ENCODE measurements around the gene OR8D1.

The OR8D1 gene

GRCh38 chr11:124313849-124314248 lies at the start of gene OR8D1:
Gene OR8D1, minus strand, starts transcription at chr11:124313949. Its CDS starts 3,183 bp downstream, at chr11:124310766.
- no peak within 1 kb of the TSS for H3K9ac ChIP-seq
- H3K27me3 ChIP-seq, result no peaks in the 10 kb centered on the region
- H3K27ac ChIP-seq, result no peak within 1 kb of the TSS
- H3K4me1 ChIP-seq, result no peaks in the 10 kb centered on the region
- H3K4me3 ChIP-seq, result no peak within 1 kb of the TSS
- H3K36me3 ChIP-seq, result no peaks in the 10 kb centered on the region
- TF ChIP-seq Cebpa-rat (IDR thresholded peaks at IDR 0.05), result no peak
- H3K4me2 ChIP-seq, result no peak within 1 kb of the TSS
- no peaks in the 10 kb centered on the region for H4K20me1 ChIP-seq
- no peaks in the 10 kb centered on the region for H3K9me3 ChIP-seq

GRCh38 chr11:124359566-124359965 lies 45.8 kb upstream of the OR8D1 start:
- Histone ChIP-seq H3K36me3 (no peaks in the 10 kb centered on the region), H3K9ac (no peak overlapping the region), H3K27ac (no peak overlapping the region), H3K9me3 (no peaks in the 10 kb centered on the region), H3K4me2 (no peak overlapping the region), H4K20me1 (no peaks in the 10 kb centered on the region), H3K27me3 (no peaks in the 10 kb centered on the region), H3K4me1 (no peaks in the 10 kb centered on the region), H3K4me3 (no peak overlapping the region)
- TF ChIP-seq Cebpa-rat (IDR thresholded peaks at IDR 0.05), result no peak

- H3K9me3 ChIP-seq, result peaks cover 9% of the 10 kb centered on the region
- no peak overlapping the region for H3K27ac ChIP-seq
- no peaks in the 10 kb centered on the region for H3K27me3 ChIP-seq
- no peak overlapping the region for H3K4me2 ChIP-seq
- no peak overlapping the region for H3K4me3 ChIP-seq
- no peaks in the 10 kb centered on the region for H3K4me1 ChIP-seq
- no peak overlapping the region for H3K9ac ChIP-seq
- no peaks in the 10 kb centered on the region for H3K36me3 ChIP-seq
- TF ChIP-seq Cebpa-rat (IDR thresholded peaks at IDR 0.05), result no peak
- no peaks in the 10 kb centered on the region for H4K20me1 ChIP-seq
Measured at GRCh38 chr11:124346311-124346955, 32.7 kb upstream of the OR8D1 start.

- H4K20me1 ChIP-seq, result no peaks in the 10 kb centered on the region
- peaks cover 9% of the 10 kb centered on the region for H3K9me3 ChIP-seq
- H3K4me2 ChIP-seq, result no peak overlapping the region
- no peak overlapping the region for H3K4me3 ChIP-seq
- TF ChIP-seq Cebpa-rat (IDR thresholded peaks at IDR 0.05), result no peak
- no peaks in the 10 kb centered on the region for H3K4me1 ChIP-seq
- H3K9ac ChIP-seq, result no peak overlapping the region
- no peak overlapping the region for H3K27ac ChIP-seq
- H3K27me3 ChIP-seq, result no peaks in the 10 kb centered on the region
- H3K36me3 ChIP-seq, result no peaks in the 10 kb centered on the region
Measured at GRCh38 chr11:124344346-124344745, 30.6 kb upstream of the OR8D1 start.

- H3K4me2 ChIP-seq, result no peak overlapping the region
- no peaks in the 10 kb centered on the region for H3K36me3 ChIP-seq
- no peaks in the 10 kb centered on the region for H3K27me3 ChIP-seq
- no peaks in the 10 kb centered on the region for H3K9me3 ChIP-seq
- no peak for TF ChIP-seq Cebpa-rat (IDR thresholded peaks at IDR 0.05)
- H3K4me1 ChIP-seq, result no peaks in the 10 kb centered on the region
- H4K20me1 ChIP-seq, result no peaks in the 10 kb centered on the region
- H3K27ac ChIP-seq, result no peak overlapping the region
- H3K9ac ChIP-seq, result no peak overlapping the region
- no peak overlapping the region for H3K4me3 ChIP-seq
Measured at GRCh38 chr11:124340142-124340447, 26.3 kb upstream of the OR8D1 start.

- no peak overlapping the region for H3K4me2 ChIP-seq
- TF ChIP-seq Cebpa-rat (IDR thresholded peaks at IDR 0.05), result no peak
- H3K4me1 ChIP-seq, result no peaks in the 10 kb centered on the region
- H3K9me3 ChIP-seq, result no peaks in the 10 kb centered on the region
- H4K20me1 ChIP-seq, result no peaks in the 10 kb centered on the region
- no peaks in the 10 kb centered on the region for H3K27me3 ChIP-seq
- no peak overlapping the region for H3K9ac ChIP-seq
- H3K4me3 ChIP-seq, result no peak overlapping the region
- H3K27ac ChIP-seq, result no peak overlapping the region
- no peaks in the 10 kb centered on the region for H3K36me3 ChIP-seq
Measured at GRCh38 chr11:124339396-124340141, 25.8 kb upstream of the OR8D1 start.

GRCh38 chr11:124331873-124332272 lies 18.1 kb upstream of the OR8D1 start:
- H3K27ac ChIP-seq, result no peak overlapping the region
- H3K4me1 ChIP-seq, result peaks cover 31% of the 10 kb centered on the region
- no peak overlapping the region for H3K9ac ChIP-seq
- TF ChIP-seq Cebpa-rat (IDR thresholded peaks at IDR 0.05), result no peak
- no peaks in the 10 kb centered on the region for H3K36me3 ChIP-seq
- H3K4me3 ChIP-seq, result no peak overlapping the region
- H3K27me3 ChIP-seq, result no peaks in the 10 kb centered on the region
- no peaks in the 10 kb centered on the region for H4K20me1 ChIP-seq
- H3K4me2 ChIP-seq, result no peak overlapping the region
- no peaks in the 10 kb centered on the region for H3K9me3 ChIP-seq

GRCh38 chr11:124329787-124330478 lies 16.2 kb upstream of the OR8D1 start:
- Histone ChIP-seq H3K4me2 (peak overlapping the region; percentile 60), H3K9me3 (no peaks in the 10 kb centered on the region), H3K9ac (no peak overlapping the region), H4K20me1 (no peaks in the 10 kb centered on the region), H3K27ac (no peak overlapping the region), H3K36me3 (no peaks in the 10 kb centered on the region), H3K27me3 (no peaks in the 10 kb centered on the region), H3K4me3 (no peak overlapping the region), H3K4me1 (peaks cover 31% of the 10 kb centered on the region)
- no peak for TF ChIP-seq Cebpa-rat (IDR thresholded peaks at IDR 0.05)

GRCh38 chr11:124327775-124328174 lies 14.0 kb upstream of the OR8D1 start:
- Histone ChIP-seq H3K27me3 (no peaks in the 10 kb centered on the region), H3K27ac (no peak overlapping the region), H3K4me1 (peaks cover 31% of the 10 kb centered on the region), H3K4me3 (no peak overlapping the region), H3K9ac (no peak overlapping the region), H4K20me1 (no peaks in the 10 kb centered on the region), H3K4me2 (no peak overlapping the region), H3K36me3 (no peaks in the 10 kb centered on the region), H3K9me3 (no peaks in the 10 kb centered on the region)
- TF ChIP-seq Cebpa-rat (IDR thresholded peaks at IDR 0.05), result no peak

GRCh38 chr11:124322356-124322755 lies 8.6 kb upstream of the OR8D1 start:
- Histone ChIP-seq H3K4me3 (no peak overlapping the region), H3K9ac (no peak overlapping the region), H3K36me3 (no peaks in the 10 kb centered on the region), H3K4me2 (no peak overlapping the region), H3K27ac (no peak overlapping the region), H4K20me1 (no peaks in the 10 kb centered on the region), H3K4me1 (no peaks in the 10 kb centered on the region), H3K27me3 (no peaks in the 10 kb centered on the region), H3K9me3 (no peaks in the 10 kb centered on the region)
- no peak for TF ChIP-seq Cebpa-rat (IDR thresholded peaks at IDR 0.05)

Measured in BLaER1 (cell line).